ENCODE data around the gene COL6A5.
"Not testable (repeated sequence)": the region's sequence is repeated elsewhere in the genome, so short reads cannot be mapped to it uniquely, and the experiment has no call there.

The COL6A5 gene

DNA sequence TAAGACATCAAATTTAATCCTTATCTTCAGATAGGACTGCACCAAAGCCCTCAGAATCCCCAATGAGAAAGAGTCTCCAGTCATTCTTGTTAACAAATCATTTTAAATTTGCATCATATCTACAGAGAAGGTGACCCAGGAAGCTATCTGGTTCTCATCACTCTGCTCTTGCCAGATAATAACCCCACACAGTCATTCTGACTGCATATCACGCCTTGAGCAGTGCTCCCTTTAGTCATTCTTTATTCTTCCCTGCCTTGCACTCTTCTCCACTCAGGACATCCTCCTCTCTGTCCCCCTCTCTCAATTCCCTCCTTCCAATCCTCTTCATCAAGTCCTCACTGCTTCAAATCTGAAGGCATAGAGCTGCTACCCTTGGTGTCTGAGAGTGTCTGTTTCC lies 87.8 kb downstream of the COL6A5 start:
- FAIRE-seq = no peak

GRCh38 chr3:130442284-130442683 lies 96.8 kb downstream of the COL6A5 start:
- no peak for DNase-seq (ENCODE audit: insufficient read length, low spot score)
- no peak for FAIRE-seq
- TF ChIP-seq, protein P1, sequence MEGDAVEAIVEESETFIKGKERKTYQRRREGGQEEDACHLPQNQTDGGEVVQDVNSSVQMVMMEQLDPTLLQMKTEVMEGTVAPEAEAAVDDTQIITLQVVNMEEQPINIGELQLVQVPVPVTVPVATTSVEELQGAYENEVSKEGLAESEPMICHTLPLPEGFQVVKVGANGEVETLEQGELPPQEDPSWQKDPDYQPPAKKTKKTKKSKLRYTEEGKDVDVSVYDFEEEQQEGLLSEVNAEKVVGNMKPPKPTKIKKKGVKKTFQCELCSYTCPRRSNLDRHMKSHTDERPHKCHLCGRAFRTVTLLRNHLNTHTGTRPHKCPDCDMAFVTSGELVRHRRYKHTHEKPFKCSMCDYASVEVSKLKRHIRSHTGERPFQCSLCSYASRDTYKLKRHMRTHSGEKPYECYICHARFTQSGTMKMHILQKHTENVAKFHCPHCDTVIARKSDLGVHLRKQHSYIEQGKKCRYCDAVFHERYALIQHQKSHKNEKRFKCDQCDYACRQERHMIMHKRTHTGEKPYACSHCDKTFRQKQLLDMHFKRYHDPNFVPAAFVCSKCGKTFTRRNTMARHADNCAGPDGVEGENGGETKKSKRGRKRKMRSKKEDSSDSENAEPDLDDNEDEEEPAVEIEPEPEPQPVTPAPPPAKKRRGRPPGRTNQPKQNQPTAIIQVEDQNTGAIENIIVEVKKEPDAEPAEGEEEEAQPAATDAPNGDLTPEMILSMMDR (IDR thresholded peaks at IDR 0.05; ENCODE audit: insufficient read depth, missing control alignments) = no peak

More for the DNA sequence above, 87.8 kb downstream of the COL6A5 start:
- TF ChIP-seq, protein P1 (IDR thresholded peaks at IDR 0.05; ENCODE audit: insufficient read depth, missing control alignments) = no peak
- no peak for DNase-seq (ENCODE audit: insufficient read length, low spot score)

- not testable (repeated sequence) for DNase-seq (ENCODE audit: insufficient read length, low spot score); FAIRE-seq
These were observed 101.4 kb downstream of the COL6A5 start for GRCh38 chr3:130446840-130447239.

GRCh38 chr3:130448155-130448554 lies 102.7 kb downstream of the COL6A5 start:
- not testable (repeated sequence) for FAIRE-seq; DNase-seq (ENCODE audit: insufficient read length, low spot score)

- TF ChIP-seq, protein P1 (IDR thresholded peaks at IDR 0.05; ENCODE audit: insufficient read depth, missing control alignments) = no peak
- DNase-seq (ENCODE audit: insufficient read length, low spot score) (no peak), FAIRE-seq (no peak)
These were observed 111.1 kb downstream of the COL6A5 start for GRCh38 chr3:130456540-130456939.

DNA sequence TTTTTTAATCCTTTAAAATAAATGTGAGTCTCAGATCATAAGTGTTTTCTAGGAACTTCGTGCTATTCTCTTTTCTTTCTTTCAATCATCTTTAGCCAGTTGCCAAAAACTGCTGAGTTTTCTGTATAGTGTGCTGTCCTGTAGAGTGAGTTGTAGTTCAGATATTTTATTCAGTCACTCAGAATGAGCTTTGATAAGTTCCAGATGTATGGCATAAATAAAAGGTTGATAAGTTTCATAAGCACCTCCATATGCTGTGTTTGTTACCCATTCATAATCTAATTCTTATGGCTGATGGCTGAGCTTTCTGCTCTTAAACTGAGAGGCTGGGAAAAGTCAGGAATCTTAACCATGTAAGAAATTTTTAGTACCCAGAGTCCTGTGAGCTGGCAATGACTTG lies 112.2 kb downstream of the COL6A5 start:
- TF ChIP-seq, protein P1 (IDR thresholded peaks at IDR 0.05; ENCODE audit: insufficient read depth, missing control alignments) = no peak
- DNase-seq (ENCODE audit: insufficient read length, low spot score) (no peak), FAIRE-seq (no peak)

- FAIRE-seq = no peak
- TF ChIP-seq, protein P1 (IDR thresholded peaks at IDR 0.05; ENCODE audit: insufficient read depth, missing control alignments) = no peak
- DNase-seq (ENCODE audit: insufficient read length, low spot score) = no peak
These were observed 114.5 kb downstream of the COL6A5 start for GRCh38 chr3:130459944-130460343.

DNA sequence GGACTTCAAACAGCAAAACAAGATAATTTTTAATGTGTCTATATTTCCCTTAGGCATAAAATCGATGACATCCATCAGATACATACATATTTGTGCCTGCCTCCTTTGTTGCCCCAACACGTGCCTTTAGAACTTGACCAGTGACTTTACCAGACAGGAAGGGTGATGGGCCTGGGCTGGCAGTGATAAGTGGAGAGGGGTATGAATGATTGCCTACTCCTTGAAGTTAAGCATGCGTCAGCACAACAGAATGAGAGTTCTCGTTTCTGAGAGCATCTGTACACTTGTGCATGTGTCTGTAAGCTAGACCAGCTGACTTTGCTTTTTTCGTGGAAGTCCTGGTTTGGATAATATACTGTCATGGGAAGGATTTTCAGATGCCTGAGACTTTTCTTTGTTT lies 116.6 kb downstream of the COL6A5 start:
- TF ChIP-seq, protein P1 (IDR thresholded peaks at IDR 0.05; ENCODE audit: insufficient read depth, missing control alignments) = no peak
- DNase-seq (ENCODE audit: insufficient read length, low spot score) (no peak), FAIRE-seq (no peak)

Measured in D721Med (cell line).